Stimulated activated CD8-positive, alpha-beta memory T cell treated with anti-CD3 and anti-CD28 coated beads, Interleukin-12 subunit alpha, Interleukin-12 subunit beta, amount 100 ng/mL, for 24 hours (primary cell): ENCODE results near the gene ICE2.
A peak's percentile ranks its signal among the peaks of the same experiment; 100 is the strongest.

Experiments used
- DNase-seq: peaks from one replicate; pipeline ENCODE4 v3.0.0-alpha.2; 2020; ENCODE audit errors: extremely low read depth

ICE2 gene

GRCh38 chr15:60478566-60479360, at the start of gene ICE2:
Gene ICE2, minus strand, starts transcription at chr15:60479142. Its CDS starts 1,165 bp downstream, at chr15:60477977.
- DNase-seq: peak; percentile 89

- DNase-seq: no peak
Measured at GRCh38 chr15:60528530-60528929, 49.6 kb upstream of the ICE2 start.

GRCh38 chr15:60527456-60527855, 48.5 kb upstream of the ICE2 start:
- DNase-seq: no peak

- no peak for DNase-seq
Measured at GRCh38 chr15:60526127-60526616, 47.2 kb upstream of the ICE2 start.

GRCh38 chr15:60525341-60526039, 46.5 kb upstream of the ICE2 start:
- no peak for DNase-seq

GRCh38 chr15:60523056-60523455, 44.1 kb upstream of the ICE2 start:
- no peak for DNase-seq

GRCh38 chr15:60520825-60521368, 42.0 kb upstream of the ICE2 start:
- DNase-seq: peak; percentile 42

GRCh38 chr15:60520013-60520824, 41.3 kb upstream of the ICE2 start:
- DNase-seq: no peak

GRCh38 chr15:60519218-60519617, 40.3 kb upstream of the ICE2 start:
- no peak for DNase-seq

GRCh38 chr15:60518511-60518910, 39.6 kb upstream of the ICE2 start:
- no peak for DNase-seq

- no peak for DNase-seq
Measured at GRCh38 chr15:60514261-60514881, 35.4 kb upstream of the ICE2 start.

GRCh38 chr15:60513676-60514075, 34.7 kb upstream of the ICE2 start:
- DNase-seq: no peak

- no peak for DNase-seq
Measured at GRCh38 chr15:60512937-60513336, 34.0 kb upstream of the ICE2 start.

GRCh38 chr15:60511351-60512031, 32.5 kb upstream of the ICE2 start:
- DNase-seq: no peak

GRCh38 chr15:60510006-60510405, 31.1 kb upstream of the ICE2 start:
- DNase-seq: no peak

GRCh38 chr15:60509470-60509869, 30.5 kb upstream of the ICE2 start:
- DNase-seq: no peak

- no peak for DNase-seq
Measured at GRCh38 chr15:60508442-60508841, 29.5 kb upstream of the ICE2 start.

- DNase-seq: no peak
Measured at GRCh38 chr15:60507596-60508424, 28.9 kb upstream of the ICE2 start.

GRCh38 chr15:60496853-60497252, 17.9 kb upstream of the ICE2 start:
- no peak for DNase-seq

- no peak for DNase-seq
Measured at GRCh38 chr15:60494108-60494507, 15.2 kb upstream of the ICE2 start.
